Fibroblast of skin of left biceps (primary cell): ENCODE data around the gene PRUNE2.
"Not testable (repeated sequence)": the region's sequence is repeated elsewhere in the genome, so short reads cannot be mapped to it uniquely, and the experiment has no call there.

Experiments
- DNase-seq, 2 experiments: peaks; one replicate each; pipeline ENCODE4 v3.0.0-alpha.2; 2013; ENCODE audit warnings: low read depth in 2 of 2

The PRUNE2 gene, protein sequence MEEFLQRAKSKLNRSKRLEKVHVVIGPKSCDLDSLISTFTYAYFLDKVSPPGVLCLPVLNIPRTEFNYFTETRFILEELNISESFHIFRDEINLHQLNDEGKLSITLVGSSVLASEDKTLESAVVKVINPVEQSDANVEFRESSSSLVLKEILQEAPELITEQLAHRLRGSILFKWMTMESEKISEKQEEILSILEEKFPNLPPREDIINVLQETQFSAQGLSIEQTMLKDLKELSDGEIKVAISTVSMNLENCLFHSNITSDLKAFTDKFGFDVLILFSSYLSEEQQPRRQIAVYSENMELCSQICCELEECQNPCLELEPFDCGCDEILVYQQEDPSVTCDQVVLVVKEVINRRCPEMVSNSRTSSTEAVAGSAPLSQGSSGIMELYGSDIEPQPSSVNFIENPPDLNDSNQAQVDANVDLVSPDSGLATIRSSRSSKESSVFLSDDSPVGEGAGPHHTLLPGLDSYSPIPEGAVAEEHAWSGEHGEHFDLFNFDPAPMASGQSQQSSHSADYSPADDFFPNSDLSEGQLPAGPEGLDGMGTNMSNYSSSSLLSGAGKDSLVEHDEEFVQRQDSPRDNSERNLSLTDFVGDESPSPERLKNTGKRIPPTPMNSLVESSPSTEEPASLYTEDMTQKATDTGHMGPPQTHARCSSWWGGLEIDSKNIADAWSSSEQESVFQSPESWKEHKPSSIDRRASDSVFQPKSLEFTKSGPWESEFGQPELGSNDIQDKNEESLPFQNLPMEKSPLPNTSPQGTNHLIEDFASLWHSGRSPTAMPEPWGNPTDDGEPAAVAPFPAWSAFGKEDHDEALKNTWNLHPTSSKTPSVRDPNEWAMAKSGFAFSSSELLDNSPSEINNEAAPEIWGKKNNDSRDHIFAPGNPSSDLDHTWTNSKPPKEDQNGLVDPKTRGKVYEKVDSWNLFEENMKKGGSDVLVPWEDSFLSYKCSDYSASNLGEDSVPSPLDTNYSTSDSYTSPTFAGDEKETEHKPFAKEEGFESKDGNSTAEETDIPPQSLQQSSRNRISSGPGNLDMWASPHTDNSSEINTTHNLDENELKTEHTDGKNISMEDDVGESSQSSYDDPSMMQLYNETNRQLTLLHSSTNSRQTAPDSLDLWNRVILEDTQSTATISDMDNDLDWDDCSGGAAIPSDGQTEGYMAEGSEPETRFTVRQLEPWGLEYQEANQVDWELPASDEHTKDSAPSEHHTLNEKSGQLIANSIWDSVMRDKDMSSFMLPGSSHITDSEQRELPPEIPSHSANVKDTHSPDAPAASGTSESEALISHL (N-terminal part only)

DNA sequence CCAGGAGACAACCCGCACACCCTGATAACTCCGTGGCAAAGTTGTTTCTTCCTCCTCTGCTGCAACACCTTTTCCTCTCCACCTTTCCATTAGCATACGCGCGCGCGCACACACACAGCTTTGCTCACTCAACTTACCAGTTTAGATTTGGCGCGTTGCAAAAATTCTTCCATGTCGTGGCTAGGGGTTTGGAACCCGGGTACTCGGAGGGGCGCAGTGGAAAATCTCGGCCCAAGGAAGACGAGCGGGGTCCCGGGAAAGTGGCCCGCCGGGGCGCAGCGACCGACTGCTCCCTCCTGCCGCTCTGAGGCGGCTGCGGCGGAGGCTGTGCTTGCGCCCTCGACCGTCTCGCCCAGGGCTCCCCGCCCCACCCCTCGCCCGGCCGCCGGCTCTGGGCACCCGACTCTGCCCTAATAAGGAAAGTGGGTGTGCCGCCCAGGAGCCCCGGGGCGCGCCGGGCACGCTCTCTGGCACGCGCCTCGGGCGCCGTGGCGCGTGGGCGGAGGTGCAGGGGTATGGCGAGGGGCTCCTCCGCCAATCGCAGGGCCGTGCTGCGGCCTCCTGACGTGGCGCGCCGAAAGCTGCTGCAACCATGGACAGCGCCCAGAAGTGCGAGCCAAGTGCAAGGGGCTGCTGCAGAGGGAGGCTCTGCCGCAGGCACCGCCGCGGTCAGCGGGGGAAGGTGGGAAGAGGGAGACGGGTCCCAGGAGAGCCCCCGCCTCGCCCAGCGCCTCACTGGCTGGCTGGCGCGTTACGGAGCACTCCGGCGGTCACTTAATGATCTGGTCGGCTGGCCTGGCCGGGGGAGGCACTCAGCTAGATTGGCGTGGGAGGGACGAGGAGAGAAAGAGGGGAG, at the start of gene PRUNE2:
Gene PRUNE2 (minus strand): TSS at position 324 of the 856 bp plus-strand sequence. CDS start 151 bp downstream, at position 173.
- peak; percentile 48 to 50 for DNase-seq

DNA sequence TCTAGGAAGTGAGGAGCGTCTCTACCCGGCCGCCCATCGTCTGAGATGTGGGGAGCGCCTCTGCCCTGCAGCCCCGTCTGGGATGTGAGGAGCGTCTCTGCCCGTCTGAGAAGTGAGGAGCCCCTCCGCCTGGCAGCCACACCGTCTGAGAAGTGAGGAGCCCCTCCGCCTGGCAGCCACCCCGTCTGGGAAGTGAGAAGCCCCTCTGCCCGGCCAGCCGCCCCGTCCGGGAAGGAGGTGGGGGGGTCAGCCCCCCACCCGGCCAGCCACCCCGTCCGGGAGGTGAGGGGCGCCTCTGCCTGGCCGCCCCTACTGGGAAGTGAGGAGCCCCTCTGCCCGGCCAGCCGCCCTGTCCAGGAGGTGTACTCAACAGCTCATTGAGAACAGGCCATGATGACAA, 49.5 kb upstream of the PRUNE2 start:
- not testable (repeated sequence) for DNase-seq

DNA sequence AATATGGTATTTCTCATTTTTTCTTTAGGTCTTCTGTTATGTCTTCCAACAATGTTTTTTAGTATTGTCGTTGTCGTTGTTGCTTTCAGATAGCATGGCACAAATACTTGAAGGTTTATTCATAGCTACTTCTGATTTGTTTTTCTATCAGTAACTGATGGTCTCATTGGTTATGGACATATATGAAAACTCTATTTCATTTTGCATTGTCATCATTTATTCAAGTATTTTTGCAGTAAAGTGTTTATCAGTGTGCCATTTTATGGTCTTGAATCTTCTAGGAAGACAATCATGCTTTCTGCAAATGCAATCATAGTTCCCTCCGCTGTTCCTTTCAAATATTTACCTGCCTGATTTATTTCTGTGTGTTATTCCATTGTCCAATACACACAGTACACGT, 44.0 kb upstream of the PRUNE2 start:
- DNase-seq, result no peak

GRCh38 chr9:76944011-76944410, 38.1 kb upstream of the PRUNE2 start:
- no peak for DNase-seq

- no peak for DNase-seq
Observed at GRCh38 chr9:76943054-76943453, 37.1 kb upstream of the PRUNE2 start.

- DNase-seq, result no peak
Observed at GRCh38 chr9:76932757-76933156, 26.8 kb upstream of the PRUNE2 start.

DNA sequence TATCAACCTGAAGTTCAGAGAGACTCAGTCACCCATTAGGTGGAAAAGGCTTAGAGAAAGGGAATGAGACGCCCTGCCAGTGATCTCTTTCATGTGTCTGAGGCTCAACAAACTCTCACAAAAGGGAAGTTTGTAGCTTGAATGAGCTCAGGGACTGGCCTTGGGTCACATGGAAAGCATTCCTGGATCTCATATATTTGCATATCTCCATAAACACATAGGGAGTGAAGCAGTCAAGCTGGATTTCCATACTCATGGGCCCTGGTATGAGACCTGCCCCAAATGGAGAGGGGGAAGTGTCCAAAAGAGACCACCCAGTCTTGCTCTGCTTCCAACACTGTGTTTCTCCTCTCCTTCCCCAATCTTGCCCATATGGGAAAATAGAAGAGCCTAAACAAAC, 26.4 kb upstream of the PRUNE2 start:
- no peak for DNase-seq

GRCh38 chr9:76927540-76928240, 21.8 kb upstream of the PRUNE2 start:
- DNase-seq, result no peak

- no peak for DNase-seq
Observed at GRCh38 chr9:76926846-76927245, 20.9 kb upstream of the PRUNE2 start.

DNA sequence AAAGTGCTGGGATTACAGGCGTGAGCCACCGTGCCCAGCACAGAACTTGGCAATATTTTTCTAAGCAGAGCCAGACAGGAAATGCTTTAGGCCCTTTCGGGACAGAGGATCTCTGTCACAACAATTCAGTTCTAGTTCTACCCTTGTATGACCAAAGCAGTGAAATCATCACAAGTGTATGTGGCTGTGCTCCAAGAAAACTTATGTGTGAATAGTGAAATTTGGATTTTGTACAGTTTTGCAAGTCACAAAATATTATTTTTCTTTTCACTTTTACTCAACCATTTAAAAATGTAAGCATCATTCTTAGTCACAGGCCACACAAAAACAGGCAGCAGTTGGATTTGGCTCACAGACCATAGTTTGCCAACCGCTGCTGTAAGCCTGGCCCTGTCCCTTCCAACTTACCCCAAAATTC, 20.4 kb upstream of the PRUNE2 start:
- peak; percentile 52 to 59 for DNase-seq

GRCh38 chr9:76921165-76921564, 15.3 kb upstream of the PRUNE2 start:
- DNase-seq, result no peak

- DNase-seq, result no peak
Observed at GRCh38 chr9:76917299-76917698, 11.4 kb upstream of the PRUNE2 start.

- no peak for DNase-seq
Observed at GRCh38 chr9:76916231-76916630, 10.3 kb upstream of the PRUNE2 start.

GRCh38 chr9:76913467-76913866, 7.6 kb upstream of the PRUNE2 start:
- DNase-seq, result no peak

DNA sequence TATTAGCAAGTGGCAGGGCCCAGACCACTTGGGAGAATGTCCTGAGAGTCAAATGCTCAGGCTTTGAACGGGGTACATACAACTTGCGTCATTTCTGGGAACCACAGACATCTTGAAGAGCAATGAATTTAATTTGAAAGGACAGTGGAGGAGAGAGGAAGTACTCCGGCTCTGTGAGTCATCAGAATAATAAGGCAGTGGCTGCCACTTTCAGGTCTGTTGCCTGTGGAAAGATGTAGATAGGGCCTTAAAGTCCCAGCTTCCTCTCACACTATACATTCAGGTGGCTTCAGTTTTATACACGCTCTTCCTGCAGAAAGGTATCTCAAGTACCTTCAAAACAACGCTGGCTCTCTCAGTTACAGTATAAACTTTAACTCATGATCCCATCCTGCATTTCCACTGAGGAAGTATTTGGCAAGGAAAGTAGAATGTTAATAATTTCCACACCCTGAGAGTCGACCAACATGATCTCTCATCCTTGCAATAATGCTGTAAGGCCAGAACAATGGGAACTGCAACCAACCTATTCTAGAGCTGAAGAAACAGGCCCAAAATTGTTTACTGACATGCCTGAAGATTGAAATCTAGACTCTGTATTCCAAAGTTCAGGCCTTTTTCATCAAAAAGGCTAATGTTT, 6.8 kb upstream of the PRUNE2 start:
- DNase-seq, result no peak

DNA sequence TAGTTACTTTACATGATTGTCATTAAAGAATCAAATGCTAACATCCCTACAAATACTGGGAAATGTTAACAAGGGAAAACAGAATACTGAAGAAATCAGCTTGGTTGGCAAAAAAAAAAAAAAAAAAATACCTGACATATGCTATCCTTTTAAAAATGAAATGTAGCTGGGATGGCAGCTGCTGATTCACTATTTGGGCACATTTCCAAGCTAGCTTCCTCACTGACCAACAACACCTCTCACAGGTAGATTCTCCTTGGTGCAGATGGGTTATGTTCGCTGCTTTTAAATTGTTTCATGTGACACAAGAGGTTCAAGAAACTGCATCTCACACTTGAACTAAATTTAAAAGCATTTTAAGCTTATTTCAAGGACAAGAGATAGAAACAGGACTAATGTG, 6.1 kb upstream of the PRUNE2 start:
- no peak for DNase-seq

GRCh38 chr9:76910861-76911260, 4.9 kb upstream of the PRUNE2 start:
- DNase-seq, result no peak

DNA sequence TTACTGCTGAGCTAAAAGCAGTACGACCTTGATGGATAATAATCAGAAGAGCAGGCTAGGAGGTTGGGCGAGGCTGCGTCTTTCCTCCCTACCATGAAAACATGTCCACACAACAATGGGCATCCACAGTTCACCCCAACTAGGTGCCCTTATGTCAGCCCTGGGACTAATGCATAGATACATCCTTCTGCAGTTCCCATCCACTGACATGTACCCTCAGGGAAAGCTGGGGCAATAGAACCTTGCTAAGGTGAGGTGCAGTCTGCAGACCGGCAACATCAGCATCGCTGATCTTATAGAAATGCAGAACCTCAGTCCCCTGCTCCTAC, 697 bp upstream of the PRUNE2 start:
- DNase-seq, result no peak

DNA sequence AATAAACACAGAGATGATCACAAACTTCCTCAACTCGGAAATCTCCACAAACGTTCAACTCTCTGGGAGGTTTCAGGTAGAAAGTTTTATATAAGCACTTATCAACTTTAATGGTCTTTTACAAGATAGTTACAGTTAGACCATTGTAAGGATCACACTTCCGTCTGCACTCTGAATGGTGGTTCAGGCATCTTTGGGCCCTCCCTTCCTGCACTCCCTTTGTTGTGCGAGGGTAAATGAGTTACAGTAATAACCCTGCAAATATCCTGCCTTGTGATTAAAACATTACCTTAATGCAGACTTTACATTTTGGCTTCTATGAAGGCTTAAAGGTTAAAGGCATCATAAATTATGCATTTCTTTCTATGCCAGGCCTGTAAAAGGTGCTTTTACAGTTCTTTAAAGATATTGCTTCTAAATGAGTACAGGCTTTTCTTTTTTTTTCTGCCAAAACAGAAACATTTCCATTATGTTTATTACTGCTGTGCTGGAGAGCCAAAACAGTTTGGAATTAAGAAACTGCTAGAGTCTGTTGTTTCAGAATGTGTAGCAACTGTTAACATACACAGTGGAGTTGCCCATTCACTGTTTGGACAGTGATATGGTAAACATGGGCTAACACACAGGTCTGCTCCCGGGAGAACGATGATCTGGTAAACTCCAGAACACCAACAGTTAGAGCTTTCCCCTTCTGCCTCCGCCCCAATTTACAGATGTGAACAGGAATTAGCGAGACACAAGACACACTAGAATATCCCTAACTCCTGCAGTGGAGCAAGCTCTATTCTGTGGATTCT, 1.1 kb downstream of the PRUNE2 start:
- DNase-seq, result no peak
